ENCODE measurements around the gene ANKRD13C.

Gene ANKRD13C

GRCh38 chr1:70354332-70355110, at the start of gene ANKRD13C:
Gene ANKRD13C (minus strand): TSS chr1:70354722. CDS start chr1:70354408, 314 bp downstream.
- no peak for TF ChIP-seq CTCF (IDR thresholded peaks at IDR 0.05; ENCODE audit: low read depth, low read length)
- peak; percentile 91 for DNase-seq (ENCODE audit: extremely low read depth, low read depth)

- DNase-seq (ENCODE audit: extremely low read depth, low read depth) = no peak
- no peak for TF ChIP-seq CTCF (IDR thresholded peaks at IDR 0.05; ENCODE audit: low read depth, low read length)
Measured at GRCh38 chr1:70403759-70404158, 49.2 kb upstream of the ANKRD13C start.

GRCh38 chr1:70401974-70402373, 47.5 kb upstream of the ANKRD13C start:
- DNase-seq (ENCODE audit: extremely low read depth, low read depth) = no peak
- no peak for TF ChIP-seq CTCF (IDR thresholded peaks at IDR 0.05; ENCODE audit: low read depth, low read length)

GRCh38 chr1:70400335-70400734, 45.8 kb upstream of the ANKRD13C start:
- no peak for TF ChIP-seq CTCF (IDR thresholded peaks at IDR 0.05; ENCODE audit: low read depth, low read length)
- no peak for DNase-seq (ENCODE audit: extremely low read depth, low read depth)

- no peak for DNase-seq (ENCODE audit: extremely low read depth, low read depth)
- no peak for TF ChIP-seq CTCF (IDR thresholded peaks at IDR 0.05; ENCODE audit: low read depth, low read length)
Measured at GRCh38 chr1:70397013-70397412, 42.5 kb upstream of the ANKRD13C start.

- TF ChIP-seq CTCF (IDR thresholded peaks at IDR 0.05; ENCODE audit: low read depth, low read length) = no peak
- no peak for DNase-seq (ENCODE audit: extremely low read depth, low read depth)
Measured at GRCh38 chr1:70396607-70397006, 42.1 kb upstream of the ANKRD13C start.

- no peak for DNase-seq (ENCODE audit: extremely low read depth, low read depth)
- no peak for TF ChIP-seq CTCF (IDR thresholded peaks at IDR 0.05; ENCODE audit: low read depth, low read length)
Measured at GRCh38 chr1:70392626-70393025, 38.1 kb upstream of the ANKRD13C start.

All from AG09319 (cell line).